Measurements from ENCODE around the gene NIT2. TPM values are rescaled to one million over a fixed set of nuclear protein-coding genes. Genes with fewer than 3 reads are reported as not detected.

NIT2 gene
- total RNA-seq, 1 experiment from 2014 or later = 42.6 TPM

GRCh38 chr3:100384733-100385525 lies 50.4 kb downstream of the NIT2 start:
- intact Hi-C loops (cut with micrococcal nuclease) = no loop called here
- H3K36me3 Mint-ChIP-seq (ENCODE audit: insufficient read depth, unreplicated experiment) = peaks cover 59% of the 10 kb centered on the region
- peaks cover 10% of the 10 kb centered on the region for H3K9me3 Mint-ChIP-seq (ENCODE audit: unreplicated experiment)
- peak overlapping the region; percentile 44 for H3K27ac Mint-ChIP-seq (ENCODE audit: low read depth, unreplicated experiment)
- ChIA-PET POLR2A (interaction anchor here (0.6 to 8.1 kb wide), 4 partner anchors 9 to 1178 kb away, joined by 3 to 66 read pairs (median 3); partner anchors contain the start of genes LNP1 and TOMM70), CTCF (interaction anchor here (1.4 kb wide), 1 partner anchor 204 kb away, joined by 4 read pairs; no protein-coding TSS in a partner anchor)
- no peak for TF ChIP-seq CTCF (IDR thresholded peaks at IDR 0.05; ENCODE audit: unreplicated experiment)
- no peak overlapping the region for H3K4me3 Mint-ChIP-seq (ENCODE audit: unreplicated experiment)
- DNase-seq (ENCODE audit: unreplicated experiment) = no peak
- no TSS peak for BruUV-seq (replicated peaks)
- peaks cover 6% of the 10 kb centered on the region for H3K4me1 Mint-ChIP-seq (ENCODE audit: insufficient read depth, unreplicated experiment)
- no peaks in the 10 kb centered on the region for H3K27me3 Mint-ChIP-seq (ENCODE audit: insufficient read depth, unreplicated experiment)

- no peak for DNase-seq (ENCODE audit: unreplicated experiment)
- intact Hi-C loops (cut with micrococcal nuclease) = no loop called here
- Mint-ChIP-seq H3K36me3 (ENCODE audit: insufficient read depth, unreplicated experiment) (peaks cover 52% of the 10 kb centered on the region), H3K9me3 (ENCODE audit: unreplicated experiment) (peaks cover 10% of the 10 kb centered on the region), H3K4me3 (ENCODE audit: unreplicated experiment) (no peak overlapping the region), H3K27me3 (ENCODE audit: insufficient read depth, unreplicated experiment) (no peaks in the 10 kb centered on the region), H3K27ac (ENCODE audit: low read depth, unreplicated experiment) (peak overlapping the region; percentile 70), H3K4me1 (ENCODE audit: insufficient read depth, unreplicated experiment) (peaks cover 6% of the 10 kb centered on the region)
- ChIA-PET CTCF (interaction anchor here (0.6 to 1.4 kb wide), 3 partner anchors 18 to 555 kb away, joined by 3 to 4 read pairs (median 4); no protein-coding TSS in a partner anchor), POLR2A (interaction anchor here (0.6 to 8.1 kb wide), 5 partner anchors 14 to 1392 kb away, joined by 3 to 66 read pairs (median 4); partner anchors contain the start of genes CEP97, LNP1, NIT2 and NXPE3)
- TF ChIP-seq CTCF (IDR thresholded peaks at IDR 0.05; ENCODE audit: unreplicated experiment) = no peak
- no TSS peak for BruUV-seq (replicated peaks)
Measured at GRCh38 chr3:100386437-100387074, 52.0 kb downstream of the NIT2 start.

- ChIA-PET CTCF (interaction anchor here (0.8 kb wide), 1 partner anchor 135 kb away, joined by 3 read pairs; no protein-coding TSS in a partner anchor), POLR2A (interaction anchor here (0.9 to 8.1 kb wide), 2 partner anchors 12 to 14 kb away, joined by 3 to 66 read pairs; partner anchors contain the start of genes LNP1 and TOMM70)
- H3K27ac Mint-ChIP-seq (ENCODE audit: low read depth, unreplicated experiment) = no peak overlapping the region
- H3K9me3 Mint-ChIP-seq (ENCODE audit: unreplicated experiment) = peaks cover 10% of the 10 kb centered on the region
- intact Hi-C loops (cut with micrococcal nuclease) = no loop called here
- peaks cover 37% of the 10 kb centered on the region for H3K36me3 Mint-ChIP-seq (ENCODE audit: insufficient read depth, unreplicated experiment)
- H3K27me3 Mint-ChIP-seq (ENCODE audit: insufficient read depth, unreplicated experiment) = no peaks in the 10 kb centered on the region
- no peak for DNase-seq (ENCODE audit: unreplicated experiment)
- no TSS peak for BruUV-seq (replicated peaks)
- peaks cover 6% of the 10 kb centered on the region for H3K4me1 Mint-ChIP-seq (ENCODE audit: insufficient read depth, unreplicated experiment)
- no peak for TF ChIP-seq CTCF (IDR thresholded peaks at IDR 0.05; ENCODE audit: unreplicated experiment)
- H3K4me3 Mint-ChIP-seq (ENCODE audit: unreplicated experiment) = no peak overlapping the region
Measured at GRCh38 chr3:100389025-100389424, 54.5 kb downstream of the NIT2 start.

All from MCF 10A (cell line).